Naive thymus-derived CD4-positive, alpha-beta T cell (primary cell): ENCODE data around the gene C11orf68. TPM values are rescaled to one million over a fixed set of nuclear protein-coding genes. Genes with fewer than 3 reads are reported as not detected.
A peak's percentile ranks its signal among the peaks of the same experiment; 100 is the strongest.

Experiments used
- ATAC-seq: fragments of 150-1000 bp; cut with Tn5 transposase; 2 replicates; pipeline ENCODE4 v1.10.0; 2021; ENCODE audit warnings: mild to moderate bottlenecking, moderate library complexity
- CTCF ChIA-PET: fragments of 350-600 bp; sonication (Branson Sonifier 250); formaldehyde crosslinking; loops from one replicate; lab custom pipeline; 2021; ENCODE audit warnings: antibody characterized with exemption; lab: Charles Lee
- POLR2A ChIA-PET: fragments of 350-600 bp; sonication (Branson Sonifier 250); formaldehyde crosslinking; loops from one replicate; lab custom pipeline; 2021; ENCODE audit warnings: antibody characterized with exemption, inconsistent platforms; lab: Charles Lee
- DNase-seq, 9 donors: peaks; one replicate each; pipeline versions ENCODE4 v3.0.0 to v3.0.0-alpha.2; 2020 to 2022; ENCODE audit warnings: mixed read lengths in 1 of 9
- H3K27ac ChIP-seq: one replicate; pipeline ENCODE4 v1.7.0; 2013; ENCODE audit warnings: mild to moderate bottlenecking, low read depth, low read length, moderate library complexity
- H3K27me3 ChIP-seq, 2 donors: one replicate each; pipeline ENCODE4 v1.7.0; 2013; ENCODE audit warnings: low read length in 2 of 2, mild to moderate bottlenecking in 2 of 2, moderate library complexity in 2 of 2; ENCODE audit not compliant: control insufficient read depth in 2 of 2, insufficient read depth in 2 of 2
- H3K36me3 ChIP-seq, 3 experiments: 1 replicate in 2 of 3; 2 replicates in 1 of 3; pipeline ENCODE4 v1.7.0; 2013; ENCODE audit warnings: low read length in 3 of 3, mild to moderate bottlenecking in 3 of 3, moderate library complexity in 1 of 3; ENCODE audit not compliant: insufficient read depth in 3 of 3, control insufficient read depth in 2 of 3
- H3K4me1 ChIP-seq, 2 donors: one replicate each; pipeline ENCODE4 v1.7.0; 2013; ENCODE audit warnings: low read length in 2 of 2, mild to moderate bottlenecking in 2 of 2, moderate library complexity in 1 of 2; ENCODE audit not compliant: control insufficient read depth in 2 of 2, insufficient read depth in 2 of 2
- H3K4me3 ChIP-seq: 2 replicates; pipeline ENCODE4 v1.7.0; 2013; ENCODE audit warnings: mild to moderate bottlenecking, low read length
- H3K9me3 ChIP-seq, 3 experiments: 1 replicate in 2 of 3; 2 replicates in 1 of 3; pipeline ENCODE4 v1.7.0; 2013; ENCODE audit warnings: low read length in 3 of 3; ENCODE audit not compliant: control insufficient read depth in 2 of 3
- H3K27ac Mint-ChIP-seq, 9 donors: one replicate each; pipeline ENCODE4 v1.8.0; 2020 to 2022; ENCODE audit warnings: mixed read lengths in 9 of 9, mild to moderate bottlenecking in 8 of 9, moderate library complexity in 5 of 9, inconsistent platforms in 2 of 9
- H3K27me3 Mint-ChIP-seq, 5 donors: one replicate each; pipeline ENCODE4 v1.8.0; 2021 to 2022; ENCODE audit warnings: mixed read lengths in 5 of 5, mild to moderate bottlenecking in 1 of 5
- H3K36me3 Mint-ChIP-seq, 5 donors: one replicate each; pipeline ENCODE4 v1.8.0; 2020 to 2022; ENCODE audit warnings: mixed read lengths in 5 of 5, mild to moderate bottlenecking in 3 of 5, inconsistent platforms in 1 of 5
- H3K4me1 Mint-ChIP-seq, 7 donors: one replicate each; pipeline ENCODE4 v1.8.0; 2020 to 2022; ENCODE audit warnings: mixed read lengths in 7 of 7, mild to moderate bottlenecking in 3 of 7, inconsistent platforms in 1 of 7
- H3K4me3 Mint-ChIP-seq, 10 donors: one replicate each; pipeline ENCODE4 v1.8.0; 2020 to 2022; ENCODE audit warnings: mild to moderate bottlenecking in 10 of 10, mixed read lengths in 10 of 10, moderate library complexity in 6 of 10, inconsistent platforms in 2 of 10
- H3K9me3 Mint-ChIP-seq, 11 donors: one replicate each; pipeline ENCODE4 v1.8.0; 2020 to 2022; ENCODE audit warnings: mixed read lengths in 11 of 11, mild to moderate bottlenecking in 4 of 11, inconsistent platforms in 1 of 11, moderate library complexity in 1 of 11
- intact Hi-C, 2 donors: fragments of 100-400 bp; cut with micrococcal nuclease; formaldehyde crosslinking; loops; one replicate each; pipeline ENCODE4 v1.15.1; 2023
- polyA plus RNA-seq, 2 donors: library from polyadenylated mRNA; unstranded; fragments of 300-500 nt; fragmentation: Illumina TruSeq; gene quantifications; one replicate each; pipeline ENCODE4 v1.2.3, GENCODE V29; 2021
- total RNA-seq, 6 experiments: library from RNA in 5 of 6; stranded (reverse) in 5 of 6; gene quantifications; 1 replicate in 5 of 6; 2 replicates in 1 of 6; pipeline ENCODE4 v1.2.3 and lab custom pipeline; 2021 to 2026

Gene C11orf68
- total and polyA plus RNA-seq, 7 experiments from 2014 or later, result 18.5 to 104 (median 58.8) TPM

DNA sequence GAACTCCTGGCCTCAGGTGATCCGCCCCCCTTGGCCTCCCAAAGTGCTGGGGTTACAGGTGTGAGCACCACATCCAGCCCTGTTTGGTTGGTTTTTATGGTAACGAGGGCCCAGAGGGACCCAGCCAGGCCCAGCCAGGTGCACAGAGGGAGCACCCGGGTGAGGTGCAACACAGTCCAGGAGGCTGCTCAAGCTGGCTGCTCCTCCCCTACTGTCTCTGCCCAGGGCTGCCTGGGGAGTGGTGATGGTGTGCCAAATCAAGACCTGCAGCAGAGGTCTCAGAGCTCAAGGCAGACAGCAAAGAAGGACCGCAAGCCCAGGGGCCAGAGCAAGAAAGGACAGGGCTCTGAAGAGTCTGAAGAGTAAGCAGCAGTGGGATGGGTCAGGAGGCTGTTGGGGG lies 27.8 kb upstream of the C11orf68 start:
- H3K27me3 ChIP-seq, result no peaks in the 10 kb centered on the region
- peaks cover 0 to 4% (median 0%) of the 10 kb centered on the region in 7 donors for H3K4me1 Mint-ChIP-seq
- DNase-seq (no peak), ATAC-seq (no peak)
- no peak overlapping the region for H3K27ac ChIP-seq
- H3K27ac Mint-ChIP-seq, result no peak overlapping the region
- H3K4me3 Mint-ChIP-seq, result no peak overlapping the region
- H3K27me3 Mint-ChIP-seq, result peaks cover 0 to 10% (median 0%) of the 10 kb centered on the region in 5 donors
- no peaks in the 10 kb centered on the region for H3K36me3 Mint-ChIP-seq
- ChIA-PET CTCF (no interaction called here), POLR2A (interaction anchor here (0.5 to 1.0 kb wide), 2 partner anchors 8 to 39 kb away, joined by 3 to 5 read pairs; no protein-coding TSS in a partner anchor)
- H3K36me3 ChIP-seq, result no peaks in the 10 kb centered on the region
- no peaks in the 10 kb centered on the region for H3K9me3 ChIP-seq
- no peaks in the 10 kb centered on the region for H3K4me1 ChIP-seq
- no peak overlapping the region for H3K4me3 ChIP-seq
- H3K9me3 Mint-ChIP-seq, result peaks cover 0 to 2% (median 0%) of the 10 kb centered on the region in 11 donors
- intact Hi-C loops, result no loop called here

DNA sequence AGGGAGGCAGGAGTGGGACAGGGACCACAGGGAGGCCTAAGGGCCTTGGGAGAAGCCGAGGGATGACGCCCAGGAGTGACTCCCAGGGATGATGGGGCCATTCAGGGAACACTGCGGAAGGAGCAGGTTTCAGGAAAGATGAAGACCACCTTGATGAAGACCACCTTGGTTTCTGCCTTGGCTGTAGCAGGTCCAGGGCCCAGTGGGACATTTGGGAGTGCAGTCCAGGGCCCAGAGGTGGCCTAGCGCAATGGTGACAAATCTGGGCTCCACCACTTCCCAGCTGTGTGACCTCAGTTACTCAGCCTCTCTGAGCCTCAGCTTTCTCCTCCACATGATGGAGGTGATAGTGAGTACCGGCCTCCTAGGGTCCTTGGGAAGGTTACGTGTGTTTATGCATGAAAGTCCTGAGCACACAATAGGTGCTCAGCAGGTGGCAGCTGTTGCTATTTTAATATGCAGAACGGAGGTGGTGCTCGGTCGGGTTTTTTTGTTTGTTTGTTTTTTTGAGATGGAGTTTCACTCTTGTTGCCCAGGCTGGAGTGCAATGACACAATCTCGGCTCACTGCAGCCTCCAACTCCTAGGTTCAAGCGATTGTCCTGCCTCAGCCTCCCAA lies 27.2 kb upstream of the C11orf68 start:
- peaks cover 0 to 5% (median 0%) of the 10 kb centered on the region in 7 donors for H3K4me1 Mint-ChIP-seq
- no peaks in the 10 kb centered on the region for H3K4me1 ChIP-seq
- H3K27ac Mint-ChIP-seq, result no peak overlapping the region
- no peaks in the 10 kb centered on the region for H3K36me3 Mint-ChIP-seq
- no peak overlapping the region for H3K27ac ChIP-seq
- peaks cover 0 to 10% (median 0%) of the 10 kb centered on the region in 5 donors for H3K27me3 Mint-ChIP-seq
- no peak for DNase-seq
- no peaks in the 10 kb centered on the region for H3K36me3 ChIP-seq
- no peak overlapping the region for H3K4me3 ChIP-seq
- H3K9me3 Mint-ChIP-seq, result peaks cover 0 to 2% (median 0%) of the 10 kb centered on the region in 11 donors
- no peaks in the 10 kb centered on the region for H3K9me3 ChIP-seq
- no peaks in the 10 kb centered on the region for H3K27me3 ChIP-seq
- no peak overlapping the region for H3K4me3 Mint-ChIP-seq
- ChIA-PET POLR2A (interaction anchor here (0.5 to 1.0 kb wide), 2 partner anchors 9 to 39 kb away, joined by 3 to 5 read pairs; no protein-coding TSS in a partner anchor), CTCF (interaction anchor here (0.5 kb wide), 1 partner anchor 37 kb away, joined by 4 read pairs; no protein-coding TSS in a partner anchor)
- intact Hi-C loops, result no loop called here
- no peak for ATAC-seq

DNA sequence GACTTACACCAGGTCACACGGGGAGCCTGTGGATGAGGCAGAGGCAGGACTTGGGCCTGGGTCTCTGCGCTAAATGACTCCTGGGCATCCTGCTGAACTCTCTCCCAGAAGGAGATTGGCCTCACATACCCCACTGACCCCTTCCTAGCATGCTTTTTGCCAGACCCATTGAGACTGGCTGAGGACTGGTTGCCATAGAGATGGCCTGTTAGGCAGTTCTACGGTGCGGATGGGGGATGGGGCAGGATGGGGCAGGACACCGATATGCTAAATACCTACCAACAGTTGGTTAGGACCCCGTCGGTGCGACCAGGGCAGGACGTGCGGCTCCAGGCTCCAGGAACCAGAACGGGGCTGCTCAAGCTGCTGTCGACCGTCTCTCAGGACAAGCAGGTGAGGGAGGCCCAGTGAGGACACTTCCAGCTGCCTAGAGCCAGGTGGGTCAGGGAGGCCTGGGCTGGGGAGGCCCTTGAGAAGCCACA lies 26.6 kb upstream of the C11orf68 start, which contains the start of gene TSGA10IP:
TSS of gene TSGA10IP (plus strand) at position 51 of the 482 bp plus-strand sequence. CDS start at position 247, 196 bp downstream.
- no peak within 1 kb of the TSS for H3K27ac Mint-ChIP-seq
- ChIA-PET POLR2A (interaction anchor here (0.5 to 1.0 kb wide), 2 partner anchors 10 to 18 kb away, joined by 3 to 5 read pairs; no protein-coding TSS in a partner anchor), CTCF (interaction anchor here (0.5 kb wide), 1 partner anchor 36 kb away, joined by 4 read pairs; no protein-coding TSS in a partner anchor)
- Histone ChIP-seq H3K4me1 (no peaks in the 10 kb centered on the region), H3K4me3 (no peak within 1 kb of the TSS), H3K27ac (no peak within 1 kb of the TSS), H3K9me3 (no peaks in the 10 kb centered on the region), H3K36me3 (no peaks in the 10 kb centered on the region), H3K27me3 (no peaks in the 10 kb centered on the region)
- H3K4me3 Mint-ChIP-seq, result no peak within 1 kb of the TSS
- H3K36me3 Mint-ChIP-seq, result no peaks in the 10 kb centered on the region
- no peak for ATAC-seq
- peaks cover 0 to 2% (median 0%) of the 10 kb centered on the region in 11 donors for H3K9me3 Mint-ChIP-seq
- peaks cover 0 to 8% (median 0%) of the 10 kb centered on the region in 5 donors for H3K27me3 Mint-ChIP-seq
- H3K4me1 Mint-ChIP-seq, result peaks cover 0 to 6% (median 0%) of the 10 kb centered on the region in 7 donors
- no peak for DNase-seq
- intact Hi-C loops, result no loop called here

DNA sequence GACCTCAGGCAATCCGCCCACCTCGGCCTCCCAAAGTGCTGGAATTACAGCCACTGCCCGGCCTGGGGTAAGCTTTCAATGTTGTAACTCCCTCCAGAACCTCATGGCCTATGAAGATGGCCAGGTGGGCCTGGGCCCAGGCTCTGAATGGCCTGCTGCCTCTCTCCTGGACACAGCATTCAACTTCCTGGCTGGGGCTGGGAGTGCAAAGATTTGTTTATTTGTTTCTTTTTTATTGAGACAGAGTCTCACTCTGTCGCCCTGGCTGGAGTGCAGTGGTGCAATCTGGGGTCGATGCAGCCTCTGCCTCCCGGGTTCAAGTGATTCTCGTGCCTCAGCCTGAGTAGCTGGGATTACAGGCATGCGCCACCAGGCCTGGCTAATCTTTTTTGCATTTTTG lies 25.9 kb upstream of the C11orf68 start:
- ATAC-seq (no peak), DNase-seq (no peak)
- Mint-ChIP-seq H3K4me1 (peaks cover 0 to 8% (median 0%) of the 10 kb centered on the region in 7 donors), H3K27ac (no peak overlapping the region), H3K36me3 (no peaks in the 10 kb centered on the region), H3K4me3 (no peak overlapping the region), H3K27me3 (peaks cover 0 to 11% (median 0%) of the 10 kb centered on the region in 5 donors), H3K9me3 (peaks cover 0 to 2% (median 0%) of the 10 kb centered on the region in 11 donors)
- no peaks in the 10 kb centered on the region for H3K4me1 ChIP-seq
- H3K9me3 ChIP-seq, result no peaks in the 10 kb centered on the region
- intact Hi-C loops, result no loop called here
- no peaks in the 10 kb centered on the region for H3K27me3 ChIP-seq
- ChIA-PET CTCF (no interaction called here), POLR2A (no interaction called here)
- no peaks in the 10 kb centered on the region for H3K36me3 ChIP-seq
- no peak overlapping the region for H3K4me3 ChIP-seq
- H3K27ac ChIP-seq, result no peak overlapping the region

DNA sequence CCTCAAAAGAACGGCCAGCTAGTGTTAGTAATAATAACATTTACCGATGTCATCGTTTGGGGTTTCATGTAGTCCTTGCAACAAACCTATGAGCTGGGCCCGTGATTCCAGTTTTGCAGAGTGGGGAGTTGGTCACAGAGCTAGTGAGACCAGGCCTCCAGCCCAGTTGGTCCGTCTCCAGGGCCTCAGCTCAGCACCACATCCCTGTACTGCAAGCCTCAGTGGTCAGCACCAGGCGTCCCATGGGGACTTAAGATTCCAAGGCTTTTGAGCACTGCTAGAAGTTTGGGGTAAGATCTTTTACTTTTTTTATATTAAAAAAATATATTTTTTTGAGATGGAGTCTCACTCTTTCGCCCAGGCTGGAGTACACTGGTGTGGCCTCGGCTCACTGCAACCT lies 25.3 kb upstream of the C11orf68 start:
- no peaks in the 10 kb centered on the region for H3K27me3 ChIP-seq
- no peaks in the 10 kb centered on the region for H3K36me3 ChIP-seq
- ATAC-seq, result no peak
- intact Hi-C loops, result no loop called here
- no peak overlapping the region for H3K4me3 ChIP-seq
- no peak overlapping the region for H3K4me3 Mint-ChIP-seq
- CTCF ChIA-PET, result no interaction called here
- DNase-seq, result no peak
- peaks cover 0 to 11% (median 0%) of the 10 kb centered on the region in 5 donors for H3K27me3 Mint-ChIP-seq
- no peak overlapping the region for H3K27ac Mint-ChIP-seq
- POLR2A ChIA-PET, result interaction anchor here (0.7 to 1.2 kb wide), 3 partner anchors 13 to 397 kb away, joined by 3 to 4 read pairs (median 3); no protein-coding TSS in a partner anchor
- no peaks in the 10 kb centered on the region for H3K36me3 Mint-ChIP-seq
- no peaks in the 10 kb centered on the region for H3K9me3 ChIP-seq
- H3K9me3 Mint-ChIP-seq, result peaks cover 0 to 2% (median 0%) of the 10 kb centered on the region in 11 donors
- H3K4me1 Mint-ChIP-seq, result peaks cover 0 to 8% (median 0%) of the 10 kb centered on the region in 7 donors
- H3K27ac ChIP-seq, result no peak overlapping the region
- no peaks in the 10 kb centered on the region for H3K4me1 ChIP-seq

DNA sequence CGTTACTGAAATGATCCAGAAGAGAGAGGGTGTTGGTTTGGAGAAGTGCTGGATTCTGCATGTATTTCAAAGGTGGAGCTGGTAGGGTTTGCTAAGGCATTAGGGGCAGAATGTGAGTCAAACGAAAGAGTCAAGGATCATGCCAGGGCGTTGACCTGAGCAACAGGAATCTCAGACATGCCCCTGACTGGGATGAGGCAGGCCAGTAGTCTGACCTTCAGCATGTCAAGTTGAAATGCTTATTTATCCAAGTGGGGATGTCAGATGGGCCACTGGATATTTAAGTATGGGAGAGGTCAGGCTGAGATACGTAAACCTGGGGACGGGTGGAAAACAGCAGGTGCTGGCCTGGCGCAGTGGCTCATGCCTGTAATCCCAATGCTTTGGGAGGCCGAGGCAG lies 23.7 kb upstream of the C11orf68 start:
- DNase-seq (no peak), ATAC-seq (no peak)
- Mint-ChIP-seq H3K27me3 (peaks cover 0 to 13% (median 0%) of the 10 kb centered on the region in 5 donors), H3K4me1 (peaks cover 0 to 8% (median 0%) of the 10 kb centered on the region in 7 donors), H3K4me3 (no peak overlapping the region), H3K36me3 (no peaks in the 10 kb centered on the region), H3K27ac (peak overlapping the region in 2 of 9 donors; percentile 20 to 26), H3K9me3 (peaks cover 0 to 2% (median 0%) of the 10 kb centered on the region in 11 donors)
- H3K4me1 ChIP-seq, result no peaks in the 10 kb centered on the region
- H3K4me3 ChIP-seq, result no peak overlapping the region
- no peaks in the 10 kb centered on the region for H3K9me3 ChIP-seq
- no peak overlapping the region for H3K27ac ChIP-seq
- H3K36me3 ChIP-seq, result no peaks in the 10 kb centered on the region
- intact Hi-C loops, result no loop called here
- ChIA-PET POLR2A (no interaction called here), CTCF (interaction anchor here (0.7 to 1.0 kb wide), 4 partner anchors 16 to 537 kb away, joined by 3 to 4 read pairs (median 3); partner anchors contain the start of genes C11orf68 and DPP3)
- no peaks in the 10 kb centered on the region for H3K27me3 ChIP-seq
